Peyer's patch (tissue), 4 donors: ENCODE results near the gene IL4I1. TPM values are rescaled to one million over a fixed set of nuclear protein-coding genes. Genes with fewer than 3 reads are reported as not detected.

Experiments
- DNase-seq, 3 donors: peaks; one replicate each; pipeline ENCODE4 v3.0.0-alpha.2; 2017 to 2019
- H3K27ac ChIP-seq, 4 donors: fragments of 200-600 bp; sonication (generic); one replicate each; pipeline ENCODE4 v1.5.1; 2016 to 2019
- H3K27me3 ChIP-seq, 2 donors: fragments of 200-600 bp; sonication (generic); one replicate each; pipeline ENCODE4 v1.5.1; 2019
- H3K36me3 ChIP-seq, 3 donors: fragments of 200-600 bp; sonication (generic); one replicate each; pipeline ENCODE4 v1.5.1; 2016 to 2019
- H3K4me1 ChIP-seq, 4 donors: fragments of 200-600 bp; sonication (generic); one replicate each; pipeline ENCODE4 v1.5.1; 2016 to 2019
- H3K4me3 ChIP-seq, 4 donors: fragments of 200-600 bp; sonication (generic); 1 replicate in 3 of 4; 2 replicates in 1 of 4; pipeline ENCODE4 v1.5.1; 2016 to 2019; ENCODE audit warnings: mild to moderate bottlenecking in 1 of 4
- H3K9me3 ChIP-seq, 4 donors: fragments of 200-600 bp; sonication (generic); one replicate each; pipeline ENCODE4 v1.5.1; 2016 to 2019; ENCODE audit warnings: mild to moderate bottlenecking in 1 of 4
- POLR2A ChIP-seq, 2 donors: fragments of 450-650 bp; IDR thresholded peaks; one replicate each; pipeline ENCODE4 v1.5.1; 2017; ENCODE audit warnings: antibody characterized with exemption in 2 of 2, mild to moderate bottlenecking in 2 of 2, moderate library complexity in 2 of 2
- total RNA-seq, 4 donors: library from RNA; depleted of rRNA; stranded (reverse); fragments of >200 nt; gene quantifications; one replicate each; pipeline ENCODE4 v1.1.0, GENCODE V29; 2016
- TF ChIP-seq, protein P1 (sequence below), 6 experiments: fragments of 450-650 bp in 4 of 6; fragments of 200-600 bp in 2 of 6; sonication (generic) in 1 of 6; IDR thresholded peaks; one replicate each; pipeline ENCODE4 v1.5.1; 2017 to 2019; ENCODE audit warnings: antibody characterized with exemption in 6 of 6, mild to moderate bottlenecking in 3 of 6, moderate library complexity in 1 of 6

IL4I1 gene
- total RNA-seq, 4 donors from 2014 or later, result not detected

DNA sequence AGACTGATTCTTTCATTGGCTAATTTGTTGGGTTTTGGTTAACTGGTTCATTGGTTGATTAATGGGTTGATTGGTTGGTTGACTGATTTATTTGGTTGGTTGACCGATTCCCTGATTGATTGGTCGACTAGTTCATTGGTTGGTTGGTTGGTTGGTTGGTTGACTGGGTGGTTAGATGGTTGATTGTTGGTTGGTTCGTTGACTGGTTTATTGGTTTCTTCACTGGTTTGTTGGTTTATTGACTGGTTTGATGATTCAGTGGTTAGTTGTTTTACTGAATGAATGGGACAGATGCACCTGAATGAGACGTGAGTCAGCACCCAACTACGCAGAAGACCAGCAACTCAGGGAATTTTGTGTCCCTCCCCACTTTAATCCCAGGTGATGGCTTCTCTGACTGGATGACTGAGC is 35.4 kb upstream of the IL4I1 start:
- Histone ChIP-seq H3K4me3 (no peak overlapping the region), H3K27me3 (no peaks in the 10 kb centered on the region), H3K27ac (no peak overlapping the region), H3K36me3 (peaks cover 0 to 2% (median 0%) of the 10 kb centered on the region in 3 donors), H3K4me1 (peaks cover 0 to 23% (median 5%) of the 10 kb centered on the region in 4 donors), H3K9me3 (no peaks in the 10 kb centered on the region)
- no peak for TF ChIP-seq POLR2A (IDR thresholded peaks at IDR 0.05)
- TF ChIP-seq, protein P1, sequence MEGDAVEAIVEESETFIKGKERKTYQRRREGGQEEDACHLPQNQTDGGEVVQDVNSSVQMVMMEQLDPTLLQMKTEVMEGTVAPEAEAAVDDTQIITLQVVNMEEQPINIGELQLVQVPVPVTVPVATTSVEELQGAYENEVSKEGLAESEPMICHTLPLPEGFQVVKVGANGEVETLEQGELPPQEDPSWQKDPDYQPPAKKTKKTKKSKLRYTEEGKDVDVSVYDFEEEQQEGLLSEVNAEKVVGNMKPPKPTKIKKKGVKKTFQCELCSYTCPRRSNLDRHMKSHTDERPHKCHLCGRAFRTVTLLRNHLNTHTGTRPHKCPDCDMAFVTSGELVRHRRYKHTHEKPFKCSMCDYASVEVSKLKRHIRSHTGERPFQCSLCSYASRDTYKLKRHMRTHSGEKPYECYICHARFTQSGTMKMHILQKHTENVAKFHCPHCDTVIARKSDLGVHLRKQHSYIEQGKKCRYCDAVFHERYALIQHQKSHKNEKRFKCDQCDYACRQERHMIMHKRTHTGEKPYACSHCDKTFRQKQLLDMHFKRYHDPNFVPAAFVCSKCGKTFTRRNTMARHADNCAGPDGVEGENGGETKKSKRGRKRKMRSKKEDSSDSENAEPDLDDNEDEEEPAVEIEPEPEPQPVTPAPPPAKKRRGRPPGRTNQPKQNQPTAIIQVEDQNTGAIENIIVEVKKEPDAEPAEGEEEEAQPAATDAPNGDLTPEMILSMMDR (IDR thresholded peaks at IDR 0.05), result no peak
- DNase-seq, result no peak

DNA sequence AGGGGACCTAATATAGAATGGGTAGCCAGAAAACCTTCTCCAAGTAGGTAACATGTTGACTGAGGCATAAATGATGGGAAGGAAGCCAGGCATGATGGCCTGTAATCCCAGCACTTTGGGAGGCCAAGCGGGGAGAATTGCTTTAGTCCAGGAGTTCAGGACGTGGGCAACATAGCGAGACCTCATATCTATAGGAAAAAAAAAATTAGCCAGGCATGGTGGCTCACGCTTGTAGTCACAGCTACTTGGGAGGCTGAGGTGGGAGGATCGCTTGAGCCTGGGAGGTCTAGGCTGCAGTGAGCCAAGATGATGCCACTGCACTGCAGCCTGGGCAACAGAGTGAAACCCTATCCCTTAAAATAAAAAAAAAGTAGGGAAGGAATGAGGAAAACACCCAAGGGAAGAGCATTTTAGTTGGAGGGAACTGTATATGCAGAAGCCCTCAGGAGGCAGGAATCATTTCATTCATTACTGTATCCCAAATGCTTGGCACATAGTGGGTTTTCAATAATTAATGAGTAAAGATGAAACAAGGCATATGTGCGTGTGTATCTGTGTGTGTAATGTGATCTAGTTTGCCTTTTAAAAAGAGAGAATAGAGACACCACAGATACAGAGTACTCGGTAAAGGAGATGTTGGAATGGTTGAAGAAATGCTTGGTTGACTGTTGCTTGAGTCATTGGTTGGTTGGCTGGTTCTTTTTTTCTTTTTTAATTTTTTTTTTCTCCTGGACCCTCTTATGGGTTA is 34.8 kb upstream of the IL4I1 start:
- Histone ChIP-seq H3K4me1 (peaks cover 0 to 24% (median 5%) of the 10 kb centered on the region in 4 donors), H3K27ac (no peak overlapping the region), H3K9me3 (no peaks in the 10 kb centered on the region), H3K36me3 (peaks cover 0 to 4% (median 0%) of the 10 kb centered on the region in 3 donors), H3K4me3 (no peak overlapping the region), H3K27me3 (no peaks in the 10 kb centered on the region)
- TF ChIP-seq, protein P1 (IDR thresholded peaks at IDR 0.05), result no peak
- no peak for TF ChIP-seq POLR2A (IDR thresholded peaks at IDR 0.05)
- no peak for DNase-seq

DNA sequence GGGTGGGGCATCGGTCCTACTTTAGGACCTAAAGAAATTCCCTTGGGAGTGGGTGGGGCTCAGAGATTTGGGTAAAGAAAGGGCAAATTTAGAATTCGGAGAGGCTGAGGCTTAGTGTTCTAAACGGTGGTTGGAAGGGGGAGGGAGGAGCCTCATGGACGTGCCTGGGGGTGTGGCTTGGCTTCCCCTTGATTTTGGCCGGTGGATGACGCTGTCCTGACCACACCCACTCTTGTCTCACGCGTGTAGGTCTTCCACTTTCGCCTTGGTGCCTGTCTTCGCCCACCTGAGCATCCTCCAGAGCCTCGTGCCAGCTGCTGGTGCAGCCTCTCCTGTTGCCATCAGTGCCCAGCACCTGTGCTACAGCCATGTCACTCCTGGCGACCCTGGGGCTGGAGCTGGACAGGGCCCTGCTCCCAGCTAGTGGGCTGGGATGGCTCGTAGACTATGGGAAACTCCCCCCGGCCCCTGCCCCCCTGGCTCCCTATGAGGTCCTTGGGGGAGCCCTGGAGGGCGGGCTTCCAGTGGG is 33.9 kb upstream of the IL4I1 start:
- peaks cover 0 to 4% (median 0%) of the 10 kb centered on the region in 3 donors for H3K36me3 ChIP-seq
- H3K27me3 ChIP-seq, result no peaks in the 10 kb centered on the region
- TF ChIP-seq POLR2A (IDR thresholded peaks at IDR 0.05), result no peak
- TF ChIP-seq, protein P1 (IDR thresholded peaks at IDR 0.05), result no peak
- H3K27ac ChIP-seq, result peak overlapping the region in 2 of 4 donors; percentile 2 to 92
- H3K4me3 ChIP-seq, result peak overlapping the region in 1 of 4 donors; percentile 24
- no peak for DNase-seq
- H3K4me1 ChIP-seq, result peaks cover 0 to 24% (median 5%) of the 10 kb centered on the region in 4 donors
- H3K9me3 ChIP-seq, result no peaks in the 10 kb centered on the region

DNA sequence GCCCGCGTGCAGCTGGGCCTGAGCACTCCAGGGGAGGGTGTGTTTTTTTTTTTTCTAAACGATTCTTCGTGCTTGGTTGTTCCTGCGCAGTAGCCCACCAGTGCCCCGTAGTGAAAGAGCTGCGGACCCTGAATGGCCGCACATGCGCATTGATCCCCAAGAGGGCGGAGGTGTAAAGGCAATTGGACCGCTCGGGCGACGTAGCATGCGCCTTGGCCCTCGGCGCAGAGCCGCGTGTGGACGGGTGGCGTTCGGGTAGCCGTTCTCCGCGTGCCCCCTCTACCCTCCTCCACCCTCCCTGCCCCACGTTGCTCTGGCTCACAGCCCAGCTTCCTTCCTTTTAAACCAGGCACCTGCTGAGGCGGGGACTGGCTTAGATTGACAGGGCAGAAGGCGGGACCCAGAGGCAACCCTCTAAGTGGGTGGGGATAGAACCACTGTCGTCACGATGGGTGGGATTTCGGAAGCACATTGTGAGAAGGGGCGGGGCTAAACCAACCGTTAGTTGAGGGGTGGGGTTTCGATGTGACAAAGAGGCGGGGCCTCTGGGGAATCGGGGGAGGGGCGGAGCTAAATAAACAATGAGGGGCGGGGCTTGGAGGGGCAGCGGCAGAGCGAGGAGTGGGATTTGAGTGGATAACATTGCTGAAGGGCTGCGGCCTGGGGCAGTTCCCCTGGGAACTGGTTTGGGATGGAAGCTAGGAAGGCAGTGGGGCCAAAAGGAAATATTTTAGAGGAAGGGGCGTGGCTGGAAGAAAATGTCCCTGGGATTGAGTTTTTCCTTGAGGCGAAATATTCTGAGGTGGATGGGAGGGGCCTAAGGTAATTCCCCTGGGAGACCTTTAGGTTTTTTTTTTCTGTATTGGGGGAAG is 33.2 kb upstream of the IL4I1 start:
- peak; percentile 89 to 96 (median 94) for DNase-seq
- TF ChIP-seq, protein P1 (IDR thresholded peaks at IDR 0.05), result peak in 3 of 6 experiments; percentile 30 to 37 (median 31)
- TF ChIP-seq POLR2A (IDR thresholded peaks at IDR 0.05), result peak; percentile 77 to 80
- Histone ChIP-seq H3K4me3 (peak overlapping the region; percentile 71 to 93 (median 90)), H3K9me3 (no peaks in the 10 kb centered on the region), H3K27me3 (no peaks in the 10 kb centered on the region), H3K27ac (peak overlapping the region; percentile 89 to 92 (median 91)), H3K4me1 (peaks cover 0 to 24% (median 5%) of the 10 kb centered on the region in 4 donors), H3K36me3 (peaks cover 0 to 8% (median 0%) of the 10 kb centered on the region in 3 donors)

DNA sequence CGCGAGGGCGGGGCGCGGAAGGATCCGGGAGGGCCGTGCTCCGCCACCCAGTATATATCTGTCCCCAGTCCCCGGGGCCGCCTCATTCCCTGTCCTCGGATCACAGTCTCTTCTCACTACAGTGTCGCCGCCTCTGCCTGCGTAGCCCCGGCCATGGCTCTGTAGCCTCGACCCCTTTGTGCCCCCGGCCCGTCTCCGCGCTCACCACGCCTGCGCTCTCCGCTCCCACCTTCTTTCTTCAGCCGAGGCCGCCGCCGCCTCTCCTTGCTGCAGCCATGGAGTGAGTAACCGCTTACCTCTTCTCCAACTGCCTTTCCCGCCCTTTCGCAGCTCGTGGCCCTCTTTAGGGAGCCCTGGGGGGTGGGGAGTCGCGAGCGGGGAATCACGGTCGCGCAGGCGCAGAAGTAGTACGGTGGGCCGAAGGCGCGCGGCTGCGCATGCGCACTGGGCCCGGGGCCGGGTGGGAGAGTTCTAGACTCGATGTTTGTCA is 32.5 kb upstream of the IL4I1 start, which contains the start of the genes ATF5 and NUP62:
ATF5 (plus strand) TSS at position 85 of the 490 bp plus-strand sequence. CDS start 1,646 bp downstream, outside the sequence.
NUP62 (minus strand) TSS at position 384 of the 490 bp plus-strand sequence. CDS start 19,697 bp downstream, outside the sequence.
- peak within 1 kb of the TSS; percentile 89 to 92 (median 91) for H3K27ac ChIP-seq
- no peak for TF ChIP-seq POLR2A (IDR thresholded peaks at IDR 0.05)
- TF ChIP-seq, protein P1 (IDR thresholded peaks at IDR 0.05), result no peak
- peak within 1 kb of the TSS; percentile 71 to 93 (median 90) for H3K4me3 ChIP-seq
- peaks cover 0 to 14% (median 0%) of the 10 kb centered on the region in 3 donors for H3K36me3 ChIP-seq
- no peaks in the 10 kb centered on the region for H3K27me3 ChIP-seq
- DNase-seq, result peak; percentile 81 to 93 (median 91)
- H3K4me1 ChIP-seq, result peaks cover 0 to 24% (median 5%) of the 10 kb centered on the region in 4 donors
- H3K9me3 ChIP-seq, result no peaks in the 10 kb centered on the region
